Fibroblast of pulmonary artery (primary cell): ENCODE measurements around the gene MYO5C.

ENCODE experiments used
- DNase-seq: peaks from one replicate; pipeline ENCODE4 v3.0.0-alpha.2; 2010; ENCODE audit warnings: low read depth
- H3K4me3 ChIP-seq: replicated peaks from 2 replicates; pipeline ENCODE4 v1.5.1; 2011; ENCODE audit warnings: low read depth, mild to moderate bottlenecking, control low read depth, low read length, moderate library complexity
- CTCF ChIP-seq: IDR thresholded peaks from 2 replicates; pipeline ENCODE4 v1.5.1; 2011; ENCODE audit warnings: mild to moderate bottlenecking, control low read depth, low read length, inconsistent platforms; ENCODE audit errors: missing control alignments

The MYO5C gene

GRCh38 chr15:52295421-52296001 is at the start of gene MYO5C:
TSS of gene MYO5C (minus strand) at chr15:52295804. CDS start at chr15:52295636, 168 bp downstream.
- TF ChIP-seq CTCF: no peak
- H3K4me3 ChIP-seq: peak within 1 kb of the TSS; percentile 28
- DNase-seq: peak; percentile 11

- DNase-seq: no peak
- no peak for TF ChIP-seq CTCF
- H3K4me3 ChIP-seq: no peak overlapping the region
These were observed 49.0 kb upstream of the MYO5C start for GRCh38 chr15:52344592-52344991.

GRCh38 chr15:52343831-52344230 is 48.2 kb upstream of the MYO5C start:
- H3K4me3 ChIP-seq: no peak overlapping the region
- DNase-seq: peak; percentile 21
- TF ChIP-seq CTCF: no peak

- no peak for DNase-seq
- TF ChIP-seq CTCF: no peak
- H3K4me3 ChIP-seq: no peak overlapping the region
These were observed 44.5 kb upstream of the MYO5C start for GRCh38 chr15:52340093-52340492.

GRCh38 chr15:52338891-52339290 is 43.3 kb upstream of the MYO5C start:
- no peak for DNase-seq
- H3K4me3 ChIP-seq: no peak overlapping the region
- TF ChIP-seq CTCF: no peak

- H3K4me3 ChIP-seq: no peak overlapping the region
- TF ChIP-seq CTCF: no peak
- peak; percentile 30 for DNase-seq
These were observed 42.5 kb upstream of the MYO5C start for GRCh38 chr15:52338058-52338457.

- no peak overlapping the region for H3K4me3 ChIP-seq
- peak; percentile 53 for DNase-seq
- TF ChIP-seq CTCF: no peak
These were observed 41.7 kb upstream of the MYO5C start for GRCh38 chr15:52337198-52337853.
